Mesendoderm (in vitro differentiated cells): ENCODE results near the gene CSNK1A1. TPM values are rescaled to one million over a fixed set of nuclear protein-coding genes. Genes with fewer than 3 reads are reported as not detected.
A peak's percentile ranks its signal among the peaks of the same experiment; 100 is the strongest.
"Not testable (repeated sequence)": the region's sequence is repeated elsewhere in the genome, so short reads cannot be mapped to it uniquely, and the experiment has no call there.

Experiments
- DNase-seq: peaks from one replicate; pipeline ENCODE4 v3.0.0; 2013
- H2AK5ac ChIP-seq: 2 replicates; pipeline ENCODE4 v1.6.1; 2013; ENCODE audit warnings: low read length, inconsistent platforms
- H2BK120ac ChIP-seq: 2 replicates; pipeline ENCODE4 v1.6.1; 2013; ENCODE audit warnings: low read depth, mild to moderate bottlenecking, low read length, moderate library complexity, mixed read lengths
- H2BK15ac ChIP-seq: replicated peaks from 2 replicates; pipeline ENCODE4 v1.6.1; 2013; ENCODE audit warnings: low read depth, mild to moderate bottlenecking, moderate library complexity
- H2BK5ac ChIP-seq: 2 replicates; pipeline ENCODE4 v1.6.1; 2013; ENCODE audit warnings: low read length, inconsistent platforms
- H3K18ac ChIP-seq: 2 replicates; pipeline ENCODE4 v1.6.1; 2013; ENCODE audit warnings: mild to moderate bottlenecking, low read length, mixed read lengths
- H3K23ac ChIP-seq: one replicate; pipeline ENCODE4 v1.6.1; 2013; ENCODE audit warnings: low read length
- H3K27ac ChIP-seq: 2 replicates; pipeline ENCODE4 v1.5.1; 2013; ENCODE audit warnings: low read depth, mild to moderate bottlenecking, inconsistent platforms, low read length, moderate library complexity
- H3K27me3 ChIP-seq: 2 replicates; pipeline ENCODE4 v1.6.1; 2013; ENCODE audit warnings: low read length, control low read depth, mild to moderate bottlenecking, inconsistent platforms; ENCODE audit not compliant: insufficient read depth, poor library complexity
- H3K36me3 ChIP-seq: 2 replicates; pipeline ENCODE4 v1.6.1; 2013; ENCODE audit warnings: low read length, inconsistent platforms; ENCODE audit not compliant: control insufficient read depth, insufficient read depth
- H3K4ac ChIP-seq: one replicate; pipeline ENCODE4 v1.6.1; 2013; ENCODE audit warnings: low read depth, mild to moderate bottlenecking, low read length, moderate library complexity
- H3K4me1 ChIP-seq: 2 replicates; pipeline ENCODE4 v1.6.1; 2013; ENCODE audit warnings: low read depth, low read length, inconsistent platforms; ENCODE audit not compliant: control insufficient read depth
- H3K4me2 ChIP-seq: 2 replicates; pipeline ENCODE4 v1.6.1; 2013; ENCODE audit warnings: low read length
- H3K4me3 ChIP-seq: 2 replicates; pipeline ENCODE4 v1.5.1; 2013; ENCODE audit warnings: mild to moderate bottlenecking, low read length
- H3K56ac ChIP-seq: one replicate; pipeline ENCODE4 v1.6.1; 2013; ENCODE audit warnings: low read length
- H3K79me1 ChIP-seq: 2 replicates; pipeline ENCODE4 v1.6.1; 2013; ENCODE audit warnings: low read length, inconsistent platforms
- H3K79me2 ChIP-seq: 2 replicates; pipeline ENCODE4 v1.6.1; 2013; ENCODE audit warnings: mild to moderate bottlenecking, low read length; ENCODE audit not compliant: control insufficient read depth, insufficient read depth
- H3K9ac ChIP-seq: 2 replicates; pipeline ENCODE4 v1.6.1; 2013; ENCODE audit warnings: low read length, inconsistent platforms
- H4K5ac ChIP-seq: one replicate; pipeline ENCODE4 v1.6.1; 2013; ENCODE audit warnings: low read length
- H4K8ac ChIP-seq: one replicate; pipeline ENCODE4 v1.6.1; 2013; ENCODE audit warnings: low read depth, mild to moderate bottlenecking, control low read depth, low read length, moderate library complexity
- WGBS: extraction: QIAGEN DNeasy Blood & Tissue Kit; methylation state at CpG from one replicate; pipeline ENCODE4 v1.1.7; 2013; ENCODE audit warnings: low lambda C conversion rate, missing lambda C conversion rate; ENCODE audit not compliant: insufficient coverage; ENCODE audit errors: extremely low coverage; 5-methylcytosine and 5-hydroxymethylcytosine counted together
- polyA plus RNA-seq, 2 experiments: library from polyadenylated mRNA; stranded (reverse); fragments of 200-250 nt; gene quantifications; one replicate each; pipeline ENCODE4 v1.2.3, GENCODE V29; 2013

CSNK1A1 gene
- polyA plus RNA-seq (2013, experiment 1 of 2): 145 TPM
- polyA plus RNA-seq (2013, experiment 2 of 2): 145 TPM

- no peak within 1 kb of the TSS for H2BK120ac ChIP-seq
- peak within 1 kb of the TSS; percentile 94 for H3K4me2 ChIP-seq
- peak within 1 kb of the TSS; percentile 52 for H2AK5ac ChIP-seq
- H3K27me3 ChIP-seq: no peaks in the 10 kb centered on the region
- H3K79me1 ChIP-seq: no peaks in the 10 kb centered on the region
- peak within 1 kb of the TSS; percentile 91 for H3K18ac ChIP-seq
- peak within 1 kb of the TSS; percentile 95 for H2BK5ac ChIP-seq
- peak within 1 kb of the TSS; percentile 100 for H3K9ac ChIP-seq
- H3K27ac ChIP-seq: peak within 1 kb of the TSS; percentile 99
- WGBS: no CpG with 5 or more reads among the region's 67 CpGs
- H3K56ac ChIP-seq: peak within 1 kb of the TSS; percentile 97
- peak within 1 kb of the TSS; percentile 100 for H3K4me3 ChIP-seq
- no peaks in the 10 kb centered on the region for H3K36me3 ChIP-seq
- peak; percentile 99 for DNase-seq
- H2BK15ac ChIP-seq: no peak within 1 kb of the TSS
- H3K4me1 ChIP-seq: peaks cover 2% of the 10 kb centered on the region
- H3K23ac ChIP-seq: peak within 1 kb of the TSS; percentile 99
- peak within 1 kb of the TSS; percentile 77 for H4K8ac ChIP-seq
- H3K79me2 ChIP-seq: peaks cover 45% of the 10 kb centered on the region
- peak within 1 kb of the TSS; percentile 94 for H3K4ac ChIP-seq
- no peak within 1 kb of the TSS for H4K5ac ChIP-seq
Observed at GRCh38 chr5:149551227-149552037, at the start of gene CSNK1A1. Gene CSNK1A1 (minus strand): TSS chr5:149551439. CDS start chr5:149550964, 475 bp downstream.

- H3K18ac ChIP-seq: no peak overlapping the region
- no peak overlapping the region for H2BK120ac ChIP-seq
- H4K5ac ChIP-seq: no peak overlapping the region
- no peak overlapping the region for H2BK5ac ChIP-seq
- H4K8ac ChIP-seq: no peak overlapping the region
- H3K4me3 ChIP-seq: no peak overlapping the region
- H2BK15ac ChIP-seq: no peak overlapping the region
- WGBS: no CpG with 5 or more reads among the region's 3 CpGs
- H3K36me3 ChIP-seq: no peaks in the 10 kb centered on the region
- no peak overlapping the region for H3K23ac ChIP-seq
- H2AK5ac ChIP-seq: no peak overlapping the region
- DNase-seq: no peak
- no peaks in the 10 kb centered on the region for H3K79me2 ChIP-seq
- no peak overlapping the region for H3K27ac ChIP-seq
- H3K9ac ChIP-seq: no peak overlapping the region
- H3K4me1 ChIP-seq: no peaks in the 10 kb centered on the region
- no peak overlapping the region for H3K56ac ChIP-seq
- H3K27me3 ChIP-seq: no peaks in the 10 kb centered on the region
- no peak overlapping the region for H3K4me2 ChIP-seq
- H3K4ac ChIP-seq: no peak overlapping the region
- H3K79me1 ChIP-seq: no peaks in the 10 kb centered on the region
Observed at GRCh38 chr5:149600932-149601331, 49.7 kb upstream of the CSNK1A1 start.

GRCh38 chr5:149599375-149599774 lies 48.1 kb upstream of the CSNK1A1 start:
- no peak for DNase-seq
- H2BK15ac ChIP-seq: no peak overlapping the region
- no peak overlapping the region for H3K4me3 ChIP-seq
- no peak overlapping the region for H4K5ac ChIP-seq
- H2BK5ac ChIP-seq: no peak overlapping the region
- no CpG with 5 or more reads among the region's 4 CpGs for WGBS
- no peaks in the 10 kb centered on the region for H3K79me1 ChIP-seq
- H4K8ac ChIP-seq: no peak overlapping the region
- H3K9ac ChIP-seq: no peak overlapping the region
- H3K4ac ChIP-seq: no peak overlapping the region
- H3K23ac ChIP-seq: no peak overlapping the region
- no peak overlapping the region for H3K18ac ChIP-seq
- H3K27me3 ChIP-seq: no peaks in the 10 kb centered on the region
- no peaks in the 10 kb centered on the region for H3K4me1 ChIP-seq
- H2AK5ac ChIP-seq: no peak overlapping the region
- H2BK120ac ChIP-seq: no peak overlapping the region
- H3K36me3 ChIP-seq: no peaks in the 10 kb centered on the region
- H3K79me2 ChIP-seq: no peaks in the 10 kb centered on the region
- H3K27ac ChIP-seq: no peak overlapping the region
- H3K56ac ChIP-seq: no peak overlapping the region
- no peak overlapping the region for H3K4me2 ChIP-seq

- no peak overlapping the region for H2BK120ac ChIP-seq
- no peak overlapping the region for H3K4me2 ChIP-seq
- no peak overlapping the region for H2BK5ac ChIP-seq
- no peaks in the 10 kb centered on the region for H3K27me3 ChIP-seq
- H3K4me1 ChIP-seq: no peaks in the 10 kb centered on the region
- H3K23ac ChIP-seq: no peak overlapping the region
- no peak overlapping the region for H4K8ac ChIP-seq
- DNase-seq: no peak
- H3K79me1 ChIP-seq: no peaks in the 10 kb centered on the region
- no peaks in the 10 kb centered on the region for H3K36me3 ChIP-seq
- H3K79me2 ChIP-seq: no peaks in the 10 kb centered on the region
- no peak overlapping the region for H3K27ac ChIP-seq
- H3K18ac ChIP-seq: no peak overlapping the region
- no peak overlapping the region for H3K56ac ChIP-seq
- no peak overlapping the region for H2AK5ac ChIP-seq
- no peak overlapping the region for H3K4ac ChIP-seq
- WGBS: no CpG with 5 or more reads among the region's 3 CpGs
- H2BK15ac ChIP-seq: no peak overlapping the region
- H4K5ac ChIP-seq: no peak overlapping the region
- no peak overlapping the region for H3K4me3 ChIP-seq
- H3K9ac ChIP-seq: no peak overlapping the region
Observed at GRCh38 chr5:149598966-149599365, 47.7 kb upstream of the CSNK1A1 start.

- not testable (repeated sequence) for H3K27ac ChIP-seq, DNase-seq, H3K23ac ChIP-seq, H3K9ac ChIP-seq, H3K27me3 ChIP-seq, H3K79me2 ChIP-seq, H2BK15ac ChIP-seq, H3K4me1 ChIP-seq, H3K79me1 ChIP-seq, H2AK5ac ChIP-seq, H2BK120ac ChIP-seq, H3K36me3 ChIP-seq, H3K4me2 ChIP-seq, H4K5ac ChIP-seq, H2BK5ac ChIP-seq, H3K4me3 ChIP-seq, H3K18ac ChIP-seq, H4K8ac ChIP-seq, H3K56ac ChIP-seq, H3K4ac ChIP-seq
- no CpG with 5 or more reads among the region's 2 CpGs for WGBS
Observed at GRCh38 chr5:149598234-149598633, 47.0 kb upstream of the CSNK1A1 start.
